NOMO-1 (cell line): ENCODE results near the gene RHBDL1.

Source experiments
- DNase-seq, 2 experiments: peaks; one replicate each; lab custom pipeline; 2025; ENCODE audit not compliant: unreplicated experiment in 2 of 2; lab: John Stamatoyannopoulos, UW

RHBDL1 gene

GRCh38 chr16:672371-672770, 3.1 kb upstream of the RHBDL1 start:
- no peak for DNase-seq

DNA sequence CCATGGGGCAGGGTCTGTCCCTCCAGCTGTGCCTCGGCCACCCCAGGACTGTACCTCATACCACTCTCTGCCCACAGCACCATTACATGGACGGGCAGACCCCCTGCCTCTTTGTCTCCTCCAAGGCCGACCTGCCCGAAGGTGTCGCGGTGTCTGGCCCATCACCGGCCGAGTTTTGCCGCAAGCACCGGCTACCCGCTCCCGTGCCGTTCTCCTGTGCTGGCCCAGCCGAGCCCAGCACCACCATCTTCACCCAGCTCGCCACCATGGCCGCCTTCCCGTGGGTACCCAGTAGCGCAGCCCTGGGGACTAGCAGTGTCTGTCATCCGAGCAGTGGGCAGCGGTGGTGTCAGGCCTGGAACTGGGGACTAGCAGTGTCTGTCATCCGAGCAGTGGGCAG, 2.6 kb upstream of the RHBDL1 start:
- no peak for DNase-seq

DNA sequence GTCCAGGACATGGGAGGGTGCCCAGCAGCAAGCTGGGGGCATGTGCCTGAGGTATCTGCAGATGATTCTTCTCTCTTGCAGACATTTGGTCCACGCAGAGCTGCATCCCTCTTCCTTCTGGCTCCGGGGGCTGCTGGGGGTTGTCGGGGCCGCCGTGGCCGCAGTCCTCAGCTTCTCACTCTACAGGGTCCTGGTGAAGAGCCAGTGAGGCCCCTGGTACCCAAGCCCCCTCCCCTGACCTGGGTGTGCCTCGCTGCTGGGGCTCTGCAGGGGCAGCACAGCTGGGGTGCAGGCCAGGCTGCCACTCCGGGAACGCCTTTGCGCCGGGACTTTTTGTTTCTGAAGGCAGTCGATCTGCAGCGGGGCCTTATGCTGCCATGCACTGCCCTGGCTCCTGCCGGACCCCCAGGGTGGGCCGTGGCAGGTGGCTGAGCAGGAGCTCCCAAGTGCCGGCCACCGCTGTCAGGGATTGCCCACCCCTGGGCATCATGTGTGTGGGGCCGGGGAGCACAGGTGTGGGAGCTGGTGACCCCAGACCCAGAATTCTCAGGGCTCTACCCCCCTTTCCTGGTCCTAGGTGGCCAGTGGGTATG, 2.0 kb upstream of the RHBDL1 start:
- no peak for DNase-seq

DNA sequence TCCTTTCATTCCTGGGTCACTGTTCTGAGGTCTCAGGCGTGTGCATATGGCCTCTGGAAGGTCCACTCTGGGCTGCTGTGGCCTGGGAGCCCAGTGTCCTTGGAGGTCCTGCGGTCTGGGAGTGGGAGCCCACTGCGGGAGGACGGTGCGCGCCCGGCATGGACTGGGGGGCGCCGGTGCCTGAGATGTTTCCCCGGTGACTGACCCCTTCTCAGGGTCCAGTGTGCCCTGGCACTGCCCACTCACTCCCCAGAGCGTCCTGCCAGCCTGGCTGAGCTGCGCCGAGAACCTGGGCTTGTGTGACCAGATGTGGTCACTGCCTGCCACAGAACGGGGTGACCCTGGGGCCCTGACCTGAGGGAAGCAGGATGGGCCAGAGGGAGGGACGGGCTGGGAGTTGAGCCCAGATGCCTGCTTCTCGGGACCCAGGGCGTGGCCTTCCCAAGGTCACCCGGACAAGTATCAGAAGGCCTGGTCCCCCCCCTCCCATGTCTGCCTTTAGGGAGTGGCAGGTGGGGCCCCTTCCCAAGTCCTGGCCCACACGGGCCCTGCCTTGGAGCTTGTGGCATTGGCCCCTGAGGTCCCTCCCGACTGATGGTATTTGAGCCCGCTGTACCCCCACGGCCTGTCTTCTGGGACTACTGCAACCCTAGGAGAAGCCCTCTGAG, 1.1 kb upstream of the RHBDL1 start:
- DNase-seq, result no peak

- DNase-seq, result no peak
Observed at GRCh38 chr16:675884-676564, 553 bp downstream of the RHBDL1 start.

DNA sequence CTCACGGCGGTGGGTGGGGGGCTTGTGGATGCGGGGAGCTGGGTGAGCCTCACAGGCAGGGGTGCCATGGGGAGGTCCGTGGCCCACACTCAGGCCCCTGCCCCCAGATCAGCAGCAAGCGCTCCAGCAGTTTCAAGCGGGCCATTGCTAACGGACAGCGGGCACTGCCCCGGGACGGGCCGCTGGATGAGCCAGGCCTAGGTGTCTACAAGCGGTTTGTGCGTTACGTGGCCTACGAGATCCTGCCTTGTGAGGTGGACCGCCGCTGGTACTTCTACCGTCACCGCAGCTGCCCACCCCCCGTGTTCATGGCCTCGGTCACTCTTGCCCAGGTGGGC, 1.1 kb downstream of the RHBDL1 start:
- no peak for DNase-seq

DNA sequence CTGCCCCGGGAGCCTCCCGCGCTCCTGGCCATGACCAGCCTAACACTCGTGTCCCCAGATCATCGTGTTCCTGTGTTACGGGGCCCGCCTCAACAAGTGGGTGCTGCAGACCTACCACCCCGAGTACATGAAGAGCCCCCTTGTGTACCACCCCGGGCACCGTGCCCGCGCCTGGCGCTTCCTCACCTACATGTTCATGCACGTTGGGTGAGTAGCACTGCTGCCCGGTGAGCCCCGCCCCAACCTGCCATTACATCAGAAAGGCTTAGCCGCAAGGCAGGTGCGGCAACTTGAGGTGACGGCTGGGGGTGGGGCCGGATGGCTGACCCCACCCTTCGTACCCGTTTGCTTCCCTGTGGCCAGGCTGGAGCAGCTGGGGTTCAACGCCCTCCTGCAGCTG, 1.4 kb downstream of the RHBDL1 start:
- no peak for DNase-seq

GRCh38 chr16:677316-678190, 2.1 kb downstream of the RHBDL1 start:
- DNase-seq, result no peak

DNA sequence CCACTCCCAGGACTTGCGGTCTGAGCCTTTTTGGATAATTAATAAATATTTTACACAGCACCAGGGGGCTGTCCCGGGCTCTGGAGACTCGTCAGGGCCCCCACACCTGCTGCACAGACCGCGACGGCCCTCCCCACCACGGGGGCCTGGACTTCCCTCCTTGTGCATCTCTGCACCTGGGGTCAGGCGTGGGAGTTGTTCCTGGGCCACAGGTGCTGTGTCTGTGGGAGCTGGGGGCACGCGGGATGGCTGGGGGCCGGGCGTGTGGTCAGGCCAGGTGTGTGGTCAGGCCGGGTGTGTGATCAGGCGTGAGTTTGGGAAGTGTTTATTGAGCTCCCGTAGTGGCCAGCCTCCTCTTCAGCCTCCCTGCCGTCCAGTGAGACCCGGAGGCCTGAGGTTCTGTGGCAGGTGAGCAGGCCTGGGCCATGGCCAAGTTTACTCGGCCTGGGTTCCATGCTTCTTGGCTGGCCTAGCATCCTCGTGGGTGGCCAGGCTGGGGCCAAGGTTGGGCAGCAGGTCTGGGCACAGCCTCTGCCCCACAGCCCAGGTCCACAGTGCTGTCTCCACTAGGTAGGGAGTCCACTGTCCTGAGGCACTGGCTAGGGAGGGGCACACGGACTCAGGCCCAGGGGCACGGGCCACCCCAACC, 2.9 kb downstream of the RHBDL1 start:
- DNase-seq, result no peak

GRCh38 chr16:678858-679813, 3.7 kb downstream of the RHBDL1 start:
- DNase-seq, result peak; percentile 32 to 44

DNA sequence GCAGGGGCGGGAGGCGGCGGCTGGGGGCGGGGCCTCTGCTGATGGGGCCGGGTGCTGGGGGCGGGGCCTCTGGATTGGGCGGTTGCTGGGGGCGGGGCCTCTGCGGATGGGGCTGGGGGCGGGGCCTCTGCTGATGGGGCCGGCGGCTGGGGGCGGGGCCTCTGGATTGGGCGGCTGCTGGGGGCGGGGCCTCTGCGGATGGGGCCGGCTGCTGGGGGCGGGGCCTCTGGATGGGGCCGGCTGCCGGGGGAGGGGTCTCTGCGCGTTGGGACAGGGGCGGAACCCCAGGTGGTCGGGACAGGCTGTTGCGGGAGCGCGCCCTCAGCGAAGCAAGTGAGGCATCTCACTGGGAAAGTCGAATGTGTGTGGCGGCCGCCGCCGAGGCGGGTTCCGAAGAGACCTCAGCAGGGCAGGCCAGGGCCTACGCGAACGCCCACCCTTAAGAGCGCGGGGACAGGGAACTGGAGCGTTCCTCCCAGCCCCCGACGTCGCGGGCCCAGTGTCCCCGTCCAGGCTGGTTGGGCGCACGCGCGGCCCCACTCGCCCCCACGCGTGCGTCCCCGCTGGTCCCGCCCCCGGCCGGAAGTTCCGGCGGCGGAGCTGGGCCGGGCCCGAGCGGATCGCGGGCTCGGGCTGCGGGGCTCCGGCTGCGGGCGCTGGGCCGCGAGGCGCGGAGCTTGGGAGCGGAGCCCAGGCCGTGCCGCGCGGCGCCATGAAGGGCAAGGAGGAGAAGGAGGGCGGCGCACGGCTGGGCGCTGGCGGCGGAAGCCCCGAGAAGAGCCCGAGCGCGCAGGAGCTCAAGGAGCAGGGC, 4.5 kb downstream of the RHBDL1 start, which contains the start of gene STUB1:
STUB1 (plus strand) TSS at position 597 of the 811 bp plus-strand sequence; CDS start at position 713, 116 bp downstream.
- DNase-seq, result peak; percentile 63 to 78

DNA sequence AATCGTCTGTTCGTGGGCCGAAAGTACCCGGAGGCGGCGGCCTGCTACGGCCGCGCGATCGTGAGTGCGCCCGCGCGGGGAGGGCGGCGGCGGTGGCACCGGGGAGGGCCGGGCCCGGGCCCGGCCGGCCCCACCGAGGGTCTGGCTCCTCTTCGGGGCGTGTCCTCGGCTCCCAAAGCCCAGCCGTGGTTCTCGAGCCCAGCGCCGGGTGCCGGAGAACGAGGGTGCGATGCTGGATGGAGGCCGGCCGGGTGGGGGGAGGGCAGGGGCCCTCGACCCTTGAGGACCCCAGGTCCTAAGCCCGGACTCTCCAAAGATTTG, 5.1 kb downstream of the RHBDL1 start:
- DNase-seq, result no peak

GRCh38 chr16:680967-681745, 5.7 kb downstream of the RHBDL1 start:
- peak; percentile 17 to 47 for DNase-seq

DNA sequence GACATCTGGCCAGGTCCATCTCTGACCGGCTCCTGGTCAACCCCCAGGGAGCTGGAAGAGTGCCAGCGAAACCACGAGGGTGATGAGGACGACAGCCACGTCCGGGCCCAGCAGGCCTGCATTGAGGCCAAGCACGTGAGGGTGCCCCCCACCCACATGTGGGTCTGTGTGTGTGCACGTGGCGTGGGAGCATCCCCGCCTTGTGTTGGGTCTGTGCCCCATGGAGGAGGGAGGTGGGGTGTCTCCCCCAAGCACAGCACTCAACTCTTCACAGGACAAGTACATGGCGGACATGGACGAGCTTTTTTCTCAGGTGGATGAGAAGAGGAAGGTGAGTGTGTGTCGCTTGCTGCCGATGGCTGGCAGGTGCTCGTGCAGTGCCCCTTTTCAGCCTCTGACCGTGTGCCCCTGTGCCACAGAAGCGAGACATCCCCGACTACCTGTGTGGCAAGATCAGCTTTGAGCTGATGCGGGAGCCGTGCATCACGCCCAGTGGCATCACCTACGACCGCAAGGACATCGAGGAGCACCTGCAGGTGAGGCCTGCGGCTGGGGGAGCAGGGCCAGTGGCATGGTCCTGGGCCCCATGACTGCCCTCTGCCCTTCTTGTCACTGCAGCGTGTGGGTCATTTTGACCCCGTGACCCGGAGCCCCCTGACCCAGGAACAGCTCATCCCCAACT, 6.4 kb downstream of the RHBDL1 start:
- DNase-seq, result no peak

DNA sequence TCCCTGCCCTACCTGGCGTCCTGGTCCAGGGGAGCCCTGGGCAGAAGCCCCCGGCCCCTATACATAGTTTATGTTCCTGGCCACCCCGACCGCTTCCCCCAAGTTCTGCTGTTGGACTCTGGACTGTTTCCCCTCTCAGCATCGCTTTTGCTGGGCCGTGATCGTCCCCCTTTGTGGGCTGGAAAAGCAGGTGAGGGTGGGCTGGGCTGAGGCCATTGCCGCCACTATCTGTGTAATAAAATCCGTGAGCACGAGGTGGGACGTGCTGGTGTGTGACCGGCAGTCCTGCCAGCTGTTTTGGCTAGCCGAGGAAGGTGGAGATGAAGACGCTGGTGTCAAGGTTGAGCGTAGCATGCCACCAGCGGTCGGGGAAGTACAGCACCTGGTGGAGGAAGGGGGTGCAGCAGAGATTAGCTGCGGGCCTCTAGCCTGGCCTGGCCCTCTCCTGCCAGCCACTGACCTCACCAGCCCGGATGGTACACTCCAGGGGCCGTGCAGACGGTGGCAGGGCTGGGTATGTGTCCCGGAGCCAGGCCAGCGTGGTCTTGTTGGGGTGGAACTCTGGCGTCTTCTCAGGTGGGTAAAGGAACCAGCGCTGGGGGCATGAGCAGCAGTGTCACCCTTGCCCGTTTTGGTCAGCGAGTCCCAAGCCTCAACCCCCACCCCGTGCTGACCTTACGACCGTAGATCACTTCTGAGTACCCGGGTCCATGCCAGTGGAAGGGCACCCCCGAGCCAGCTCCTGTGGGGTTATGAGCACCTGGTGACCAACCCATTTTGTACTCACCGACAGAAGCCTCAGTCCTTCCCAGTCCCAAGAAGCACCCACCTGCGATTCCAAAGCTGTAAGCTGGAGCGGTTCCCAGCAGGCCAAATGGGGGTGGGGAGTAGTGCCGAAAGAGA, 7.3 kb downstream of the RHBDL1 start:
- DNase-seq, result no peak

- DNase-seq, result no peak
Observed at GRCh38 chr16:683396-684070, 8.1 kb downstream of the RHBDL1 start.
